ENCODE data around the gene NUP93.
"Not testable (repeated sequence)": the region's sequence is repeated elsewhere in the genome, so short reads cannot be mapped to it uniquely, and the experiment has no call there.

NUP93 gene

DNA sequence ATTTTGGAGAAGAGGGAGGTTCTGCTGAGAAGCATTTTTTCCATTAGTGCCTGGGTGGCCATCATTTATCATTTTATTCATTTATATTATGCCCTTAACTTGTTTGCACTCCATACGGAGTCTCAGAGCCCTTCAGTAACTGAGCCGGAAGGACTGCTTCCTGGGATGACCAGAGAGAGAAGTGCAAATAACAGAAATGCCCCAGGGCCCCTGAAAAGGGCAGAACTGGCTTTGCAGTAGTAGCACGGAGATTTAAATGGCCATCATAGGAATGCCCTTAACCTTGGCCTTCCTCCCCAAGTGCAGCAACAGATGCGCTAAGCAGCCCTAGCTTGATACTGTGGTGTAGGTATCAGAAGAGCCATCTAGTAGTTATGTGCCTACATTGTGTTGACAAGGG, 58.5 kb downstream of the NUP93 start:
- no peak for TF ChIP-seq CTCF (IDR thresholded peaks at IDR 0.05; ENCODE audit: low read depth, low read length, missing control alignments)
- no peak for DNase-seq (ENCODE audit: low read depth)
- in situ Hi-C loops (cut with HindIII; ENCODE audit: low sequenced_read_pairs), result no loop called here

GRCh38 chr16:56789360-56789759, 59.4 kb downstream of the NUP93 start:
- no peak overlapping the region for H3K4me3 ChIP-seq (ENCODE audit: low read depth, low read length)
- DNase-seq (ENCODE audit: low read depth), result peak; percentile 31
- in situ Hi-C loops (cut with HindIII; ENCODE audit: low sequenced_read_pairs), result no loop called here
- TF ChIP-seq CTCF (IDR thresholded peaks at IDR 0.05; ENCODE audit: low read depth, low read length, missing control alignments), result peak; percentile 63

More for the DNA sequence above, 58.5 kb downstream of the NUP93 start:
- no peak overlapping the region for H3K4me3 ChIP-seq (ENCODE audit: low read depth, low read length)

DNA sequence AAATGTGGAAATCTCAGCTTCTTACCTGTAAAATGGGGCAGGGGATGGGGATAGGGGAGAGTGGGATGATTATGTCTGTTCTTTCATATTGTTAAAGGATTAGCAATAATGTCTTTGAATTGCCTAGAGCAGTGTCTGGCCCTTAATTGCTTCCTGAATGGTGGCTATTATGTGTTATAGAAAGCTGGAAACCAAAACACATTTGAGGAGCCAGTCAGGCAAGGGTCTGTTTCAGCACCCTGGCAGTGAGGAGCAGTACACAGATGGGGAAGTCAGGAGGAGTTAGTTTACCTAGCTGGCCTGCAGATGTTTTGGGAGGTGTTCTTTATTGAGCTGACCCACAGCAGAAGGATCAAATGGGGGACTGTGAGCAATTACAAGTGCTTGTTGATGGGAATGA, 63.0 kb downstream of the NUP93 start:
- no peak for DNase-seq (ENCODE audit: low read depth)
- H3K4me3 ChIP-seq (ENCODE audit: low read depth, low read length), result no peak overlapping the region
- no peak for TF ChIP-seq CTCF (IDR thresholded peaks at IDR 0.05; ENCODE audit: low read depth, low read length, missing control alignments)
- in situ Hi-C loops (cut with HindIII; ENCODE audit: low sequenced_read_pairs), result no loop called here

DNA sequence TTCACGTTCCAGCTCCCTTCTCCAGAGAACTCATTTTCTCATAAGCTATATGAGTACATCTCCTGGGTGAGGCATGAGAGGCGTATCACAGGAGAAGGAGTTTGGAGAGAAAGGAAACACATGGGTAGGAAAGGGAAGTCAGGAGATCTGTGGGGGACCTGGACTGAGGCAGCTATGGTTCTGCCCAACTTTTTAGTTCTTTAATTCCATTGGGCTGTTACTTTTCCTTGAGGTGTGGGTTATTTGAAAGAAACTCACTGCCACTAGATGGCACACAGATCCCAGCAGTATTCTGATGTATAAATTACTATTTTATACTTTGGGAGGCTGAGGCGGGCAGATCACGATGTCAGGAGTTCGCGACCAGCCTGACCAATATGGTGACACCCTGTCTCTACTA, 63.6 kb downstream of the NUP93 start:
- no peak overlapping the region for H3K4me3 ChIP-seq (ENCODE audit: low read depth, low read length)
- TF ChIP-seq CTCF (IDR thresholded peaks at IDR 0.05; ENCODE audit: low read depth, low read length, missing control alignments), result peak; percentile 60
- peak; percentile 27 for DNase-seq (ENCODE audit: low read depth)
- in situ Hi-C loops (cut with HindIII; ENCODE audit: low sequenced_read_pairs), result no loop called here

DNA sequence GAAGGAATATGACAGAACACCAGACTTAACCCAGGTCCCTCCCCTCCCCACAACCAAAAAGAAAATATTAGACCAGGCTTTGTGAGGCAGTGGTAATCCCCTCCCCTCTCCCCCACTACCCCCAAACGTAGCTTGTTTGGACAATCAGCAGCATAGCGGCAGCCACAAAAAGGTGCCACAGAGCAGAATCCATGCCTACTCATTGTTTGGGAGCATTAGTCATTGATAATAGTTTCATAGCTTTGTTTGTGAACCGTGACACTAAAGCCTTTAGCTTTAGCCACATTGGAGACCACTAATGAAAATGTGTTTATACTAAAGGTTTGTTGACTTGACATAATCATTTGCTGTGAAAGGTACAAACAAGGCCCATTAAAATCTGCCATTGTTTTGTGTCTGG, 65.1 kb downstream of the NUP93 start:
- no peak for TF ChIP-seq CTCF (IDR thresholded peaks at IDR 0.05; ENCODE audit: low read depth, low read length, missing control alignments)
- DNase-seq (ENCODE audit: low read depth), result no peak
- no peak overlapping the region for H3K4me3 ChIP-seq (ENCODE audit: low read depth, low read length)
- in situ Hi-C loops (cut with HindIII; ENCODE audit: low sequenced_read_pairs), result no loop called here

- DNase-seq (ENCODE audit: low read depth); H3K4me3 ChIP-seq (ENCODE audit: low read depth, low read length); in situ Hi-C loops (cut with HindIII; ENCODE audit: low sequenced_read_pairs): not testable (repeated sequence)
Measured at GRCh38 chr16:56797038-56797437, 67.1 kb downstream of the NUP93 start.

DNA sequence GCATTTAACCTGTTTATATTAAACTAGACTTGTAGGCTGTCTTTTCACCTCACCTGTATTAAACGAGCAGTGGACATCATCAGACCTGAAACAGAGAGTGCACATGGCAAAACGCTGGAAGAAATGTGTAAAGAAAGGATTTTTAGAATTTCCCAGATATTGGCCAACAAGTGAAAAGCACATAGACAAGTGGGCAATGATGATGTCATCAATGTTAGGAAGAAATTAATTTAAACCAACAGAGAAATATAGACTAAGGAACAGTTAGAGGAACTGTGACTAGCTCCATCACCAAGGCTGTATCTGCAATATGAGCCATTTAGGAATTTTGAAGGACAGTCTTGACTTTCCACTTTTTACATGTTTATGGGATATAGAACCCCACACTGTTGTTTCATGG, 67.9 kb downstream of the NUP93 start:
- no peak overlapping the region for H3K4me3 ChIP-seq (ENCODE audit: low read depth, low read length)
- TF ChIP-seq CTCF (IDR thresholded peaks at IDR 0.05; ENCODE audit: low read depth, low read length, missing control alignments), result no peak
- DNase-seq (ENCODE audit: low read depth), result no peak
- in situ Hi-C loops (cut with HindIII; ENCODE audit: low sequenced_read_pairs), result no loop called here
